Sigmoid colon (tissue), 4 donors: ENCODE measurements around the gene FITM1.

ENCODE experiments used
- POLR2AphosphoS5 ChIP-seq, 4 donors: sonication (generic); formaldehyde crosslinking; IDR thresholded peaks; one replicate each; pipeline ENCODE4 v1.6.1; 2017; ENCODE audit warnings: antibody characterized with exemption in 4 of 4
- TF ChIP-seq, protein P1 (sequence below), 4 experiments: fragments of 450-650 bp in 3 of 4; fragments of 200-600 bp in 1 of 4; IDR thresholded peaks; one replicate each; pipeline ENCODE4 v1.5.1; 2016 to 2019; ENCODE audit warnings: antibody characterized with exemption in 4 of 4, mild to moderate bottlenecking in 3 of 4, moderate library complexity in 2 of 4

DNA sequence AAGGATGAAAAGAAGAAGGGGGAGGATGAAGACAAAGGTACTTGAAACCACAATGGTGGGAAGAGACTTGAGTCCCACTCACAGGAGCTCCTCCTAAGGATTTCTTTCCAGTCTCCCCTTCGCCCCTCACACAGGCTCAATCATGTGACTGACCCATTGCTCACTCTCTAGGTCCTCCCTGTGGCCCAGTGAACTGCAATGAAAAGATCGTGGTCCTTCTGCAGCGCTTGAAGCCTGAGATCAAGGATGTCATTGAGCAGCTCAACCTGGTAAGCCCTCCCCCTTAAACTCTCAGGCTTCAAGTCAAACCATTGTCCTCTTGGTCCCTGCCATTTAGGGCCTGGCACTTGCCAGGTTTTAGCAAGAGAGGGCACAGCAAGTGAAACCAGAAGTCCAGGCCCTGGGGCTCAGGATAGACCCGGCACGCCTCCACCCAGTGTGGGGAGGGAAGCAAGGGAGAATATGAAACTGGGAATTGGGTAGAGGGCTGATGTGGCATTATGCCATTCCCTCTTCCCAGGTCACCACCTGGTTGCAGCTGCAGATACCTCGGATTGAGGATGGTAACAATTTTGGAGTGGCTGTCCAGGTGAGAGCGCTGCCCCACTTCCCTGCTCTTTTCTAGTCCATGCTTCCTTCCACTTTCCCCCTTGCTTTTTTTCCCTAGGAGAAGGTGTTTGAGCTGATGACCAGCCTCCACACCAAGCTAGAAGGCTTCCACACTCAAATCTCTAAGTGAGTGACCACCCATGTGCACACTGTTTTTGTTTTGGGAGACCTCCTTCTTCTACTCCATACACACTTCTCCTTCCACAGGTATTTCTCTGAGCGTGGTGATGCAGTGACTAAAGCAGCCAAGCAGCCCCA, 7.3 kb downstream of the FITM1 start:
- TF ChIP-seq, protein P1, sequence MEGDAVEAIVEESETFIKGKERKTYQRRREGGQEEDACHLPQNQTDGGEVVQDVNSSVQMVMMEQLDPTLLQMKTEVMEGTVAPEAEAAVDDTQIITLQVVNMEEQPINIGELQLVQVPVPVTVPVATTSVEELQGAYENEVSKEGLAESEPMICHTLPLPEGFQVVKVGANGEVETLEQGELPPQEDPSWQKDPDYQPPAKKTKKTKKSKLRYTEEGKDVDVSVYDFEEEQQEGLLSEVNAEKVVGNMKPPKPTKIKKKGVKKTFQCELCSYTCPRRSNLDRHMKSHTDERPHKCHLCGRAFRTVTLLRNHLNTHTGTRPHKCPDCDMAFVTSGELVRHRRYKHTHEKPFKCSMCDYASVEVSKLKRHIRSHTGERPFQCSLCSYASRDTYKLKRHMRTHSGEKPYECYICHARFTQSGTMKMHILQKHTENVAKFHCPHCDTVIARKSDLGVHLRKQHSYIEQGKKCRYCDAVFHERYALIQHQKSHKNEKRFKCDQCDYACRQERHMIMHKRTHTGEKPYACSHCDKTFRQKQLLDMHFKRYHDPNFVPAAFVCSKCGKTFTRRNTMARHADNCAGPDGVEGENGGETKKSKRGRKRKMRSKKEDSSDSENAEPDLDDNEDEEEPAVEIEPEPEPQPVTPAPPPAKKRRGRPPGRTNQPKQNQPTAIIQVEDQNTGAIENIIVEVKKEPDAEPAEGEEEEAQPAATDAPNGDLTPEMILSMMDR (IDR thresholded peaks at IDR 0.05): no peak
- no peak for TF ChIP-seq POLR2AphosphoS5 (IDR thresholded peaks at IDR 0.05)
